KOPT-K1 (cell line): ENCODE measurements around the gene CEP57L1.
A peak's percentile ranks its signal among the peaks of the same experiment; 100 is the strongest.

Source experiments
- H3K27ac ChIP-seq: fragments of 200-600 bp; sonication (generic); 2 replicates; pipeline ENCODE4 v1.5.1; 2016; ENCODE audit warnings: antibody characterized with exemption, mild to moderate bottlenecking, low read depth, low read length; ENCODE audit not compliant: poor library complexity, severe bottlenecking
- H3K36me3 ChIP-seq: fragments of 200-600 bp; sonication (generic); 2 replicates; pipeline ENCODE4 v1.5.1; 2017; ENCODE audit warnings: antibody characterized with exemption, mild to moderate bottlenecking, low read length, moderate library complexity; ENCODE audit not compliant: insufficient read depth
- H3K9me3 ChIP-seq: fragments of 200-600 bp; sonication (generic); 2 replicates; pipeline ENCODE4 v1.5.1; 2017; ENCODE audit warnings: antibody characterized with exemption, low read length, mild to moderate bottlenecking; ENCODE audit not compliant: insufficient read depth, poor library complexity, severe bottlenecking

Gene CEP57L1

GRCh38 chr6:109095036-109095834, at the start of gene CEP57L1:
CEP57L1 (plus strand) TSS chr6:109095507; CDS start chr6:109145222, 49,715 bp downstream.
- H3K27ac ChIP-seq, result peak within 1 kb of the TSS; percentile 92

GRCh38 chr6:109048176-109048575, 47.1 kb upstream of the CEP57L1 start:
- peaks cover 2% of the 10 kb centered on the region for H3K9me3 ChIP-seq
- H3K27ac ChIP-seq, result no peak overlapping the region
- no peaks in the 10 kb centered on the region for H3K36me3 ChIP-seq

More at GRCh38 chr6:109095036-109095834, at the start of gene CEP57L1:
- Histone ChIP-seq H3K9me3 (no peaks in the 10 kb centered on the region), H3K36me3 (peaks cover 6% of the 10 kb centered on the region; the same call in 1 of the 2 replicates)

- H3K27ac ChIP-seq, result no peak overlapping the region
- H3K9me3 ChIP-seq, result no peaks in the 10 kb centered on the region
- no peaks in the 10 kb centered on the region for H3K36me3 ChIP-seq
These were observed 46.5 kb upstream of the CEP57L1 start for GRCh38 chr6:109048670-109049415.

GRCh38 chr6:109050012-109050411, 45.3 kb upstream of the CEP57L1 start:
- no peaks in the 10 kb centered on the region for H3K36me3 ChIP-seq
- H3K9me3 ChIP-seq, result no peaks in the 10 kb centered on the region
- no peak overlapping the region for H3K27ac ChIP-seq

GRCh38 chr6:109050447-109051102, 44.7 kb upstream of the CEP57L1 start:
- no peaks in the 10 kb centered on the region for H3K36me3 ChIP-seq

GRCh38 chr6:109051301-109052017, 43.8 kb upstream of the CEP57L1 start:
- Histone ChIP-seq H3K9me3 (no peaks in the 10 kb centered on the region), H3K36me3 (no peaks in the 10 kb centered on the region), H3K27ac (no peak overlapping the region)

More at GRCh38 chr6:109050447-109051102, 44.7 kb upstream of the CEP57L1 start:
- no peaks in the 10 kb centered on the region for H3K9me3 ChIP-seq
- H3K27ac ChIP-seq, result no peak overlapping the region

GRCh38 chr6:109052018-109052651, 43.2 kb upstream of the CEP57L1 start:
- no peak overlapping the region for H3K27ac ChIP-seq
- no peaks in the 10 kb centered on the region for H3K9me3 ChIP-seq
- no peaks in the 10 kb centered on the region for H3K36me3 ChIP-seq

- no peaks in the 10 kb centered on the region for H3K9me3 ChIP-seq
- no peak overlapping the region for H3K27ac ChIP-seq
- no peaks in the 10 kb centered on the region for H3K36me3 ChIP-seq
These were observed 42.5 kb upstream of the CEP57L1 start for GRCh38 chr6:109052852-109053251.

- Histone ChIP-seq H3K9me3 (no peaks in the 10 kb centered on the region), H3K27ac (no peak overlapping the region), H3K36me3 (no peaks in the 10 kb centered on the region)
These were observed 42.0 kb upstream of the CEP57L1 start for GRCh38 chr6:109053336-109053735.

GRCh38 chr6:109055771-109056235, 39.5 kb upstream of the CEP57L1 start:
- Histone ChIP-seq H3K27ac (no peak overlapping the region), H3K9me3 (no peaks in the 10 kb centered on the region), H3K36me3 (no peaks in the 10 kb centered on the region)

- no peak overlapping the region for H3K27ac ChIP-seq
- H3K36me3 ChIP-seq, result no peaks in the 10 kb centered on the region
- no peaks in the 10 kb centered on the region for H3K9me3 ChIP-seq
These were observed 38.6 kb upstream of the CEP57L1 start for GRCh38 chr6:109056661-109057060.

- Histone ChIP-seq H3K27ac (no peak overlapping the region), H3K9me3 (no peaks in the 10 kb centered on the region)
These were observed 36.7 kb upstream of the CEP57L1 start for GRCh38 chr6:109058620-109059019.

GRCh38 chr6:109059153-109059552, 36.2 kb upstream of the CEP57L1 start:
- Histone ChIP-seq H3K9me3 (no peaks in the 10 kb centered on the region), H3K36me3 (no peaks in the 10 kb centered on the region), H3K27ac (no peak overlapping the region)

More at GRCh38 chr6:109058620-109059019, 36.7 kb upstream of the CEP57L1 start:
- no peaks in the 10 kb centered on the region for H3K36me3 ChIP-seq

GRCh38 chr6:109059571-109060021, 35.7 kb upstream of the CEP57L1 start:
- Histone ChIP-seq H3K9me3 (no peaks in the 10 kb centered on the region), H3K36me3 (no peaks in the 10 kb centered on the region), H3K27ac (no peak overlapping the region)
